Stimulated activated CD8-positive, alpha-beta memory T cell treated with anti-CD3 and anti-CD28 coated beads, Interleukin-12 subunit alpha, Interleukin-12 subunit beta, amount 100 ng/mL, for 24 hours (primary cell): ENCODE results near the gene THG1L.
A peak's percentile ranks its signal among the peaks of the same experiment; 100 is the strongest.
"Not testable (repeated sequence)": the region's sequence is repeated elsewhere in the genome, so short reads cannot be mapped to it uniquely, and the experiment has no call there.

Experiments
- DNase-seq: peaks from one replicate; pipeline ENCODE4 v3.0.0-alpha.2; 2020; ENCODE audit errors: extremely low read depth

THG1L gene

GRCh38 chr5:157727858-157728257 is 3.4 kb upstream of the THG1L start:
- not testable (repeated sequence) for DNase-seq

GRCh38 chr5:157729858-157730257 is 1.4 kb upstream of the THG1L start:
- no peak for DNase-seq

- DNase-seq, result no peak
Observed at GRCh38 chr5:157730900-157731271, 334 bp upstream of the THG1L start.

GRCh38 chr5:157732130-157732514 is 902 bp downstream of the THG1L start:
- no peak for DNase-seq

GRCh38 chr5:157732596-157733262 is 1.5 kb downstream of the THG1L start:
- no peak for DNase-seq

- DNase-seq, result no peak
Observed at GRCh38 chr5:157734436-157734835, 3.2 kb downstream of the THG1L start.

GRCh38 chr5:157735991-157736390 is 4.8 kb downstream of the THG1L start:
- no peak for DNase-seq

- no peak for DNase-seq
Observed at GRCh38 chr5:157739388-157740228, 8.4 kb downstream of the THG1L start.

GRCh38 chr5:157740229-157740610 is 9.0 kb downstream of the THG1L start:
- DNase-seq, result no peak

GRCh38 chr5:157741131-157741530 is 9.9 kb downstream of the THG1L start:
- DNase-seq, result no peak

- peak; percentile 67 for DNase-seq
Observed at GRCh38 chr5:157743163-157744050, 12.2 kb downstream of the THG1L start, which contains the start of gene LSM11. TSS of gene LSM11 (plus strand) at chr5:157743712. CDS start at chr5:157743751, 39 bp downstream.

GRCh38 chr5:157744051-157745011 is 13.1 kb downstream of the THG1L start:
- DNase-seq, result no peak

- no peak for DNase-seq
Observed at GRCh38 chr5:157745041-157745456, 13.8 kb downstream of the THG1L start.

GRCh38 chr5:157747173-157747740 is 16.0 kb downstream of the THG1L start:
- DNase-seq, result no peak

GRCh38 chr5:157747766-157748700 is 16.8 kb downstream of the THG1L start:
- DNase-seq, result no peak

- DNase-seq, result no peak
Observed at GRCh38 chr5:157748760-157749461, 17.7 kb downstream of the THG1L start.

- DNase-seq, result no peak
Observed at GRCh38 chr5:157749462-157749799, 18.2 kb downstream of the THG1L start.

- no peak for DNase-seq
Observed at GRCh38 chr5:157750320-157750719, 19.1 kb downstream of the THG1L start.

- DNase-seq, result no peak
Observed at GRCh38 chr5:157756122-157756521, 24.9 kb downstream of the THG1L start.
